Naive thymus-derived CD4-positive, alpha-beta T cell (primary cell): ENCODE results near the gene KSR2. TPM values are rescaled to one million over a fixed set of nuclear protein-coding genes. Genes with fewer than 3 reads are reported as not detected.

Experiments used
- ATAC-seq: fragments of 150-1000 bp; cut with Tn5 transposase; 2 replicates; pipeline ENCODE4 v1.10.0; 2021; ENCODE audit warnings: mild to moderate bottlenecking, moderate library complexity
- CTCF ChIA-PET: fragments of 350-600 bp; sonication (Branson Sonifier 250); formaldehyde crosslinking; loops from one replicate; lab custom pipeline; 2021; ENCODE audit warnings: antibody characterized with exemption; lab: Charles Lee
- POLR2A ChIA-PET: fragments of 350-600 bp; sonication (Branson Sonifier 250); formaldehyde crosslinking; loops from one replicate; lab custom pipeline; 2021; ENCODE audit warnings: antibody characterized with exemption, inconsistent platforms; lab: Charles Lee
- DNase-seq, 9 donors: peaks; one replicate each; pipeline versions ENCODE4 v3.0.0 to v3.0.0-alpha.2; 2020 to 2022; ENCODE audit warnings: mixed read lengths in 1 of 9
- H3K27ac ChIP-seq: one replicate; pipeline ENCODE4 v1.7.0; 2013; ENCODE audit warnings: mild to moderate bottlenecking, low read depth, low read length, moderate library complexity
- H3K27me3 ChIP-seq, 2 donors: one replicate each; pipeline ENCODE4 v1.7.0; 2013; ENCODE audit warnings: low read length in 2 of 2, mild to moderate bottlenecking in 2 of 2, moderate library complexity in 2 of 2; ENCODE audit not compliant: control insufficient read depth in 2 of 2, insufficient read depth in 2 of 2
- H3K36me3 ChIP-seq, 3 experiments: 1 replicate in 2 of 3; 2 replicates in 1 of 3; pipeline ENCODE4 v1.7.0; 2013; ENCODE audit warnings: low read length in 3 of 3, mild to moderate bottlenecking in 3 of 3, moderate library complexity in 1 of 3; ENCODE audit not compliant: insufficient read depth in 3 of 3, control insufficient read depth in 2 of 3
- H3K4me1 ChIP-seq, 2 donors: one replicate each; pipeline ENCODE4 v1.7.0; 2013; ENCODE audit warnings: low read length in 2 of 2, mild to moderate bottlenecking in 2 of 2, moderate library complexity in 1 of 2; ENCODE audit not compliant: control insufficient read depth in 2 of 2, insufficient read depth in 2 of 2
- H3K4me3 ChIP-seq: 2 replicates; pipeline ENCODE4 v1.7.0; 2013; ENCODE audit warnings: mild to moderate bottlenecking, low read length
- H3K9me3 ChIP-seq, 3 experiments: 1 replicate in 2 of 3; 2 replicates in 1 of 3; pipeline ENCODE4 v1.7.0; 2013; ENCODE audit warnings: low read length in 3 of 3; ENCODE audit not compliant: control insufficient read depth in 2 of 3
- H3K27ac Mint-ChIP-seq, 9 donors: one replicate each; pipeline ENCODE4 v1.8.0; 2020 to 2022; ENCODE audit warnings: mixed read lengths in 9 of 9, mild to moderate bottlenecking in 8 of 9, moderate library complexity in 5 of 9, inconsistent platforms in 2 of 9
- H3K27me3 Mint-ChIP-seq, 5 donors: one replicate each; pipeline ENCODE4 v1.8.0; 2021 to 2022; ENCODE audit warnings: mixed read lengths in 5 of 5, mild to moderate bottlenecking in 1 of 5
- H3K36me3 Mint-ChIP-seq, 5 donors: one replicate each; pipeline ENCODE4 v1.8.0; 2020 to 2022; ENCODE audit warnings: mixed read lengths in 5 of 5, mild to moderate bottlenecking in 3 of 5, inconsistent platforms in 1 of 5
- H3K4me1 Mint-ChIP-seq, 7 donors: one replicate each; pipeline ENCODE4 v1.8.0; 2020 to 2022; ENCODE audit warnings: mixed read lengths in 7 of 7, mild to moderate bottlenecking in 3 of 7, inconsistent platforms in 1 of 7
- H3K4me3 Mint-ChIP-seq, 10 donors: one replicate each; pipeline ENCODE4 v1.8.0; 2020 to 2022; ENCODE audit warnings: mild to moderate bottlenecking in 10 of 10, mixed read lengths in 10 of 10, moderate library complexity in 6 of 10, inconsistent platforms in 2 of 10
- H3K9me3 Mint-ChIP-seq, 11 donors: one replicate each; pipeline ENCODE4 v1.8.0; 2020 to 2022; ENCODE audit warnings: mixed read lengths in 11 of 11, mild to moderate bottlenecking in 4 of 11, inconsistent platforms in 1 of 11, moderate library complexity in 1 of 11
- intact Hi-C, 2 donors: fragments of 100-400 bp; cut with micrococcal nuclease; formaldehyde crosslinking; loops; one replicate each; pipeline ENCODE4 v1.15.1; 2023
- polyA plus RNA-seq, 2 donors: library from polyadenylated mRNA; unstranded; fragments of 300-500 nt; fragmentation: Illumina TruSeq; gene quantifications; one replicate each; pipeline ENCODE4 v1.2.3, GENCODE V29; 2021
- total RNA-seq, 6 experiments: library from RNA in 5 of 6; stranded (reverse) in 5 of 6; gene quantifications; 1 replicate in 5 of 6; 2 replicates in 1 of 6; pipeline ENCODE4 v1.2.3 and lab custom pipeline; 2021 to 2026

The KSR2 gene
- total and polyA plus RNA-seq, 7 experiments from 2014 or later = 0.03 to 0.07 TPM; not detected in 5

DNA sequence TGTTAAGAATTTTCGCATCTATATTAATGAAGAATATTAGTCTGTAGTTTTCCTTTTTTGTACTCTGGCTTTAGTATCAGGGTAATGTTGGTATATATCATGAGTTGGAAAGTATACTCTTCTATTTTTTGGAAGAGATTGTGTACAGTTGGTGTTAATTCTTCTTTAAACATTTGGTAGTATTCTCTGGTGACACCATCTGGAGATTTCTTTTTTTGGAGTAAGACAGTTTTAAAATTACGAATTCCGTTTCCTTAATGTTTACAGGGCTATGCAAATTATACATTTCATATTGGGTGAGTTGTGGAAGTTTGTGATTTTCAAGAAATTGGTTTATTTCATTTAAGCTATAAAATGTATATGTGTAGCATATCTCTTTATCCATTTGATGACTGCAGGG is 423.6 kb downstream of the KSR2 start:
- no peak for ATAC-seq
- no peaks in the 10 kb centered on the region for H3K36me3 ChIP-seq
- no peak overlapping the region for H3K4me3 ChIP-seq
- no peaks in the 10 kb centered on the region for H3K9me3 ChIP-seq
- ChIA-PET CTCF (no interaction called here), POLR2A (interaction anchor here (0.7 kb wide), 1 partner anchor 62 kb away, joined by 4 read pairs; no protein-coding TSS in a partner anchor)
- DNase-seq = no peak
- no peak overlapping the region for H3K4me3 Mint-ChIP-seq
- no peaks in the 10 kb centered on the region for H3K36me3 Mint-ChIP-seq
- no peak overlapping the region for H3K27ac Mint-ChIP-seq
- H3K27me3 Mint-ChIP-seq = peaks cover 0 to 18% (median 9%) of the 10 kb centered on the region in 5 donors
- peaks cover 2 to 23% (median 4%) of the 10 kb centered on the region in 11 donors for H3K9me3 Mint-ChIP-seq
- H3K4me1 ChIP-seq = no peaks in the 10 kb centered on the region
- intact Hi-C loops = no loop called here
- no peaks in the 10 kb centered on the region for H3K4me1 Mint-ChIP-seq
- H3K27me3 ChIP-seq = no peaks in the 10 kb centered on the region
- no peak overlapping the region for H3K27ac ChIP-seq

DNA sequence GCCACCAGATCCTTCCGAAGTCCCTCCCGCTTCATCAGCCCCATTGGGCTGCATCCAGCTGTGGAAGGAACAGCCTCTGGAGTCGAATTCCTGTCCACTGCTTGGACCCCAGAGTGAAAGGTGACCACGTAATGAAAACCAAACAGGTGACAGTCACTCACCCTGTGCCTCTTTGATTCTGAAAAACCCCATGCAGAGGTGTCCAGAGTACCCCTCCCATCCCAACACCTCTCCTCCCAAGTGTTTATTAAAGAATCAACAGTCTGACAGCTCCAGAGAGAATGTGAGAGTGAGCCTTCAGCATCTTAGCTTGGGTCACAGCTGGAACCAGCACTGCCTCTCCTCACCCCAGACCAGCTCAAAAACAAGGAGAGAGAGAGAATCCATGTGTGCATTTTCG is 428.8 kb downstream of the KSR2 start:
- no peak for ATAC-seq
- Histone ChIP-seq H3K36me3 (no peaks in the 10 kb centered on the region), H3K4me1 (no peaks in the 10 kb centered on the region), H3K9me3 (no peaks in the 10 kb centered on the region), H3K27me3 (no peaks in the 10 kb centered on the region), H3K27ac (no peak overlapping the region), H3K4me3 (no peak overlapping the region)
- Mint-ChIP-seq H3K9me3 (peaks cover 0 to 13% (median 0%) of the 10 kb centered on the region in 11 donors), H3K27me3 (peaks cover 0 to 2% (median under 1%) of the 10 kb centered on the region in 5 donors), H3K4me3 (no peak overlapping the region), H3K4me1 (no peaks in the 10 kb centered on the region), H3K36me3 (no peaks in the 10 kb centered on the region), H3K27ac (no peak overlapping the region)
- DNase-seq = no peak
- ChIA-PET POLR2A (no interaction called here), CTCF (no interaction called here)
- intact Hi-C loops = no loop called here

DNA sequence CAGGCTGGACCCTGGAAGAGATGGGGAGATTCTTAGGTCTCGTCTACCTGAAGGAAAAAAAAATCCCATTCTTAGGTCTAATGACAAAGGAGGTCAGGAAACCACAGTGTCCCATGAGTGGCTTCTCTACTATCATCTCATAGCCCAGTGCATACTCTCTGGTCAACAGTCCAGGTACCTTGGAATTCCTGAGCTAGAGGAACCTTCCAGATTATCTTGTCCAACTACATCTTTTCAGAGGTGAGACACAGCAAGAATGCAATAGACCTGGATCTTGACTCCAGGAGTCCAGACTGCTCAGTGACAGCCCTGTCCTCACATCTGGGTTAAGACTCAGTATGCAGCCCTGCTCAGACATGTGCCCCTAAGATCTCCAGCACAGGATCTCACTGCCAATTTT is 429.9 kb downstream of the KSR2 start:
- Histone ChIP-seq H3K4me3 (no peak overlapping the region), H3K27ac (no peak overlapping the region), H3K9me3 (no peaks in the 10 kb centered on the region), H3K27me3 (no peaks in the 10 kb centered on the region), H3K4me1 (no peaks in the 10 kb centered on the region), H3K36me3 (no peaks in the 10 kb centered on the region)
- Mint-ChIP-seq H3K27ac (no peak overlapping the region), H3K27me3 (peaks cover 0 to 2% (median 0%) of the 10 kb centered on the region in 5 donors), H3K9me3 (peaks cover 0 to 9% (median 0%) of the 10 kb centered on the region in 11 donors), H3K4me1 (no peaks in the 10 kb centered on the region), H3K4me3 (no peak overlapping the region), H3K36me3 (no peaks in the 10 kb centered on the region)
- CTCF ChIA-PET = no interaction called here
- intact Hi-C loops = no loop called here
- no peak for ATAC-seq
- POLR2A ChIA-PET = no interaction called here
- no peak for DNase-seq

DNA sequence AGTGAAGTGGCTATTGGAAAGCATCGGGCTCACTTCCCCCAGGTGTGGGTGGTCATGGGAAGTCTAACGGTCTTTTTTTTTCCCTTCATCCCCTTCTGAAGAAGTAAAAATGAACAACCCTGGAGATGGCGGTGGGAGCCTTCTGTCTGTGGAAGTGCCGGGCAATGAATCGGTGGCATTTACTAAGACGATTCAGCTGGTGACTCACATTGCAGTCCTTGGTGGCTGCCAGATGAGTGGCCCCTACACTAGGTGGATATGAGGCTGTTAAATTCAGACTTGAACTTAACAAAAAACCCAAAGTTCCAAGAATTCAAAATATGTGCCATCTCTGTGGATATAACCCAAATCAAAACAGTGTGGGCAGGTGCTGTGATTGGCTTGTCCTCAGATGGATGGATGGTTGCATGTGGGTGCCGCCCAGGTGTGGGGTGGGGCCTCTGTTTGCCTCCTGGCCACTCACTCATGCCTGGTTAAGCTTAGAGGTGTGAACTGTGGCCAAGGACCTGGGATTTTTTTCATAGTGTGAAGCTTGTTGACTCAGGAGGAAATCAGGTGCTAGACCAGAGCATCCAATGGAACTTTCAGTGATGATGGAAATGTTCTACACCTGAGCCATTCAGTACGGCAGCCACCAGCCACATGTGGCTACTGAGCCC is 430.6 kb downstream of the KSR2 start:
- no peak overlapping the region for H3K4me3 Mint-ChIP-seq
- Histone ChIP-seq H3K27ac (no peak overlapping the region), H3K27me3 (no peaks in the 10 kb centered on the region), H3K36me3 (no peaks in the 10 kb centered on the region), H3K4me1 (no peaks in the 10 kb centered on the region), H3K9me3 (no peaks in the 10 kb centered on the region), H3K4me3 (no peak overlapping the region)
- CTCF ChIA-PET = interaction anchor here (0.6 kb wide), 1 partner anchor 411 kb away, joined by 5 read pairs; no protein-coding TSS in a partner anchor
- ATAC-seq = no peak
- intact Hi-C loops = no loop called here
- POLR2A ChIA-PET = no interaction called here
- peaks cover 0 to 9% (median 0%) of the 10 kb centered on the region in 11 donors for H3K9me3 Mint-ChIP-seq
- no peaks in the 10 kb centered on the region for H3K36me3 Mint-ChIP-seq
- DNase-seq = no peak
- H3K27ac Mint-ChIP-seq = no peak overlapping the region
- no peaks in the 10 kb centered on the region for H3K4me1 Mint-ChIP-seq
- H3K27me3 Mint-ChIP-seq = peaks cover 0 to 2% (median 0%) of the 10 kb centered on the region in 5 donors

DNA sequence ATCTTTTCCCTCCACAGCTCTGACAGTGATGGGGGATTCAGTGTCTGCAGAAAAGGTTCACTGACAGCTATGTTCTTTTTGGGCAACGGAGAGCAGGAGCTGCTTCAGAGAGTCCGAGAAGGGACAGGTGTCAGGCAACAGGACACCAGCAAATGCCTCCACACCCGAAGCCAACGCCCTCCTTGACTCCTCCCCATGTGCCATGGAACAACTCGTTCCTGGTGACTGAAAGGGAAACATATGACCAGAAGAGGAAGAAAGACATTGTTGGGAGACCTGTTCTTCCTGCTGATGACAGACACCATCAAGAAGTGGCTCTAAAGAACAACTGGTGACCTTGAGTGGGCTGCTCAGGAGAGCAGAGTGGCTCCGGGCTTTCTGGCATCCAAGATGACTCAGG is 435.1 kb downstream of the KSR2 start:
- Histone ChIP-seq H3K27ac (no peak overlapping the region), H3K27me3 (no peaks in the 10 kb centered on the region), H3K9me3 (no peaks in the 10 kb centered on the region), H3K4me1 (no peaks in the 10 kb centered on the region), H3K36me3 (no peaks in the 10 kb centered on the region), H3K4me3 (no peak overlapping the region)
- intact Hi-C loops = no loop called here
- H3K36me3 Mint-ChIP-seq = no peaks in the 10 kb centered on the region
- CTCF ChIA-PET = no interaction called here
- H3K27ac Mint-ChIP-seq = peak overlapping the region in 1 of 9 donors; percentile 36
- ATAC-seq (no peak), DNase-seq (no peak)
- peaks cover 0 to 15% (median 5%) of the 10 kb centered on the region in 5 donors for H3K27me3 Mint-ChIP-seq
- no peaks in the 10 kb centered on the region for H3K4me1 Mint-ChIP-seq
- no peak overlapping the region for H3K4me3 Mint-ChIP-seq
- peaks cover 0 to 13% (median 1%) of the 10 kb centered on the region in 11 donors for H3K9me3 Mint-ChIP-seq
- POLR2A ChIA-PET = no interaction called here

DNA sequence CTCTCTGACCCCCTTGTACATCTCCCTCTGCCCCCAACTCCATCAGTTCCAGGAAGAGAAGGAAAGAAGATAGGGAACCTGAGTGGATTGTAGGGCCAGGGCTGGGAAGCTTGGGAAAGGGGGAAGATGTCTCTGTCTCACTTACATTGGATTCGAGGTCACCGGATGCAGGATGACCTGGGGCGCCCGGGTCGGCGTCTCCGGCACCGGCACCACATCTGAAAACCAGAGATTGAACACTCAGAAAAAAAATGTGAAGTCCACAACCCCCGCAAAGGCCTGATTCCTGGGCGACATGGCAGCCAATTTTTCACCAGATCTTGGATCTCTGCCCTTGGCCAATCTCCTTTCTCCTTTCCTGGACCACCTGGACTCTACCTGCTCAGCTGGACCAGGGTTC is 438.0 kb downstream of the KSR2 start:
- H3K36me3 Mint-ChIP-seq = no peaks in the 10 kb centered on the region
- peaks cover 0 to 15% (median 5%) of the 10 kb centered on the region in 5 donors for H3K27me3 Mint-ChIP-seq
- peaks cover 0 to 13% (median 2%) of the 10 kb centered on the region in 11 donors for H3K9me3 Mint-ChIP-seq
- intact Hi-C loops = no loop called here
- CTCF ChIA-PET = no interaction called here
- DNase-seq = no peak
- Histone ChIP-seq H3K4me3 (no peak overlapping the region), H3K27ac (no peak overlapping the region), H3K4me1 (no peaks in the 10 kb centered on the region), H3K9me3 (no peaks in the 10 kb centered on the region), H3K36me3 (no peaks in the 10 kb centered on the region), H3K27me3 (no peaks in the 10 kb centered on the region)
- no peak for ATAC-seq
- H3K27ac Mint-ChIP-seq = no peak overlapping the region
- no peaks in the 10 kb centered on the region for H3K4me1 Mint-ChIP-seq
- no peak overlapping the region for H3K4me3 Mint-ChIP-seq
- POLR2A ChIA-PET = no interaction called here

DNA sequence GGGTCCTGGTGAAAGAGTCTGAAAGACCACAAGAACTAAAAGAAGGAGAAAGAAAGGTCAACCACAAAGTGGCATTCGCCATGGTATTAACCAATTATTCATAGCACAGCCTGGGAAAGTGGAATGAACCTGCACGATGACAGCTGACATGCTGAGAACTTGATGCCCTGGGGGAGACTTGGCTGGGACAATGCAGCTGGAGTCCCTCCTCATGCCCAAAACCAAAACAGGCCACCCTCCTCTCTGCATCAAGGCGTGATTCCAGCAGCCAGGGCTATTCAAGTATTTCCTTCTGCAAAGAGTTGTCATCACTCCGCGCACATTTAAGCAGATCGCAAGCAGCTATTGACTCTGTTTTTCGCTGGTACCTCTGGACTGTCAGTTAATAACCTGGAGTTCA is 440.3 kb downstream of the KSR2 start:
- no peaks in the 10 kb centered on the region for H3K36me3 ChIP-seq
- Mint-ChIP-seq H3K36me3 (no peaks in the 10 kb centered on the region), H3K27me3 (peaks cover 0 to 24% (median 5%) of the 10 kb centered on the region in 5 donors), H3K4me1 (no peaks in the 10 kb centered on the region), H3K4me3 (no peak overlapping the region), H3K9me3 (peaks cover 0 to 10% (median 2%) of the 10 kb centered on the region in 11 donors), H3K27ac (no peak overlapping the region)
- H3K4me3 ChIP-seq = no peak overlapping the region
- CTCF ChIA-PET = no interaction called here
- no peaks in the 10 kb centered on the region for H3K4me1 ChIP-seq
- intact Hi-C loops = no loop called here
- DNase-seq = no peak
- H3K27me3 ChIP-seq = no peaks in the 10 kb centered on the region
- no peak for ATAC-seq
- H3K9me3 ChIP-seq = no peaks in the 10 kb centered on the region
- POLR2A ChIA-PET = no interaction called here
- H3K27ac ChIP-seq = no peak overlapping the region
